Raji (cell line): ENCODE results near the gene CTNS.

Experiments used
- POLR2A ChIP-seq: IDR thresholded peaks from 2 replicates; pipeline ENCODE4 v1.6.1; 2011; ENCODE audit warnings: low read depth, low read length, control low read depth; ENCODE audit not compliant: insufficient read depth

Gene CTNS

DNA sequence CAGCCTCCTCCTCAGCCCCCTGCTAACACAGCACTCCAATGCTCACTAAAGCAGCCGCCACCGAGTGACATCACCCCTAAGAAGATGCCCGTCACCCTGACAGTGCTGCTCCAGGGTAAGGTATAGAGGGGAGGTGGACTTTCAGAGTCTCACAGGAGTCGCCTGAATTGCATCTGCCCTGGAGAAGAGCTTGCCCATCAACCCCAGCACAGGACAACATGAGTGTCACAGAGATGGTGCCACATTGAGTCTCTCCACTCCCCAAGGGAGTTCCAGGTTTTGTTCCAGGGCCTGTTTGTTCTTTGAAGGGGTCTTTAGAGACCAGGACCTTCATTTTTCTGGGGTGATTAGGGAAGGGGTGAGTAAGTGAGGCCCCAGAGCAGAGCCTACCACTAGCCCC, 61.6 kb downstream of the CTNS start:
- no peak for TF ChIP-seq POLR2A

DNA sequence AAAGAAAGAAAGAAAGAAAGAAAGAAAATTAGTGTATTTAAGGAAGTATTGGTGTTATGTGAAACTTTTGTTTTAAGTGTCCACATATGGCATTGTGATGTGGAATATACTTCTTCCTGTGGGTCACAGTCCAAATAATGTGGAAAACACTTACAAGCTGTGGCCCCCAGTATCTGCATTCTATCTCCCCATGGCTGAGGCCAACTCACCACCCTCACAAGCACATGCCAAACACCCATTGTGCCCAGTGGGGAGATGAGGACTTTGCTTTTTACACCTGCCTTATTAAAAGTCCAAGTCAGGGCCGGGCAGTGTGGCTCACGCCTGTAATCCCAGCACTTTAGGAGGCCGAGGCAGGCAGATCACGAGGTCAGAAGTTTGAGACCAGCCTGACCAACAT, 63.4 kb downstream of the CTNS start:
- no peak for TF ChIP-seq POLR2A

DNA sequence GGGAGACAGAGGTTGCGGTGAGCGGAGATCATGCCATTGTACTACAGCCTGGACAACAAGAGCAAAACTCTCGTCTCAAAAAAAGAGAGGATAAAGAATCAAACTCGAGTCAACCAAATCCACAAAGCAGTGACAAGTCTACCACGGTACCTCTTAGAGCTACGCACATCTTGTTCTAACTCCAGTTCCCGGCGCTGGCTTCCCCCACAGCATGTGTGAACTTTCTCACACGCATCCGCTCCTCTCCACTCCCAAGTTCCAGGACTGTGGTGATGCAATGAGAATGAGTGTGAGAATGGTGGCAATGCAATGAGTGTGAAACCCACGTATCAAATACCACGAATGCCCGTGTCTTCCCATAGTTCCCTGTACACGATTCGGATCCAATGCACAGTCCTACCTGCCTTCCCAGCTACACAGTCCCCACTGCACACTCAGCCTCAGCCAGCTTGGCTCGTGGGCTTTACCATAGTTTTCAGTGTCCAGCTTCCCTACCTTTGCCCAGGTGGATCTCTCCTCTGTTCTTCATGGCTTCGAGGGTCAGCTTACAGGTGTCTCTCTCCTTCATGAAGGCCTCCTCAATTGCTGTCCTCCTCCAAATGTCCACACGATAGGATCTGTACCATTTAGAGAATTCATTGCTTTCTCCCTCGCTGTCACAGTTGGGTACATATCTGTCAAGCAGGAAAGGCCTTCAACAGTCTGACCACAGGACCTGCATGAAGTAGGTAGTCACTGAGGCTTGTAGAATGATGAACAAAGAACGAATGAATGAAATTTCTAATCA, 68.6 kb downstream of the CTNS start:
- TF ChIP-seq POLR2A: no peak

DNA sequence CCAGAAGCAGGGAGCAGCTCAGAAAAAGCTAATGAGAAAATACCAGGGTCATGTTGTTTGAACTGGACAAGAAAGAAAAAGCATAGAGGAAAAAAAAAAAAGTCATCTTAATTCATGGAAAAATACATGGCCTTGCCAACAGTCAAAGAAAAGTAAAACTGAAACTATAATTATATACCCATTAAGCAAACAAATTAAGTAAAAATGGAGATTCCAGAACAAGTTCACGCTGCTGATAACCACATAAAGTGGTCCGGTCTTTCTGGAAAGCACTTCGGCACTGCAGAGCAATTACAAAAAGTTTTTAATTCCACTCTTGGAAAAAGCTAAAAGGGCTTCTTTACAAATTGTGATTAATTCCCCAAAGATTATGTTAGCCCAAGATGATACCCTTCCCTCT, 71.8 kb downstream of the CTNS start:
- TF ChIP-seq POLR2A: no peak

DNA sequence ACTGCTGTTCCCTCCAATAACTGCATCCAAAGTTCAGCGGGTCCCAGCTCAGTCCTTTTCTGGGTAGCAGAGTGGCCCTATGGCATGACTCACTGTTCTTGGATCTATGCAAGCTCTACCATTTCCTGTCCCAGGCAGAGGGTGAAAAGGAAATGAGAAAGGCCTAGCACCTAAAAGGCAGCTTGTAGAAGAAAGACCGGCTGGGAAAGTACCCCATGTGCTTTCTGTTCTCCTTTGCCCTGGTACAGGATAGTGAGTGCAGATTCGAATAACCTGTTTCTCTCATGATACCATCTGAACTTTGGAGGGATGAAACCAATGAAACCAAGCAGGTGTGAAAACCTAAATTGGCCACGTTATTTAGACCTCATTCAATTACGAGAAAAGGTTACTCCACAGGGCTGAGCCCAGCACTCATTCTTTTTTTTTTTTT, 74.4 kb downstream of the CTNS start:
- 0 out of 2 replicates have a peak, but pooled peaks have one; percentile 19 for TF ChIP-seq POLR2A
